ENCODE data around the gene REEP5. TPM values are rescaled to one million over a fixed set of nuclear protein-coding genes. Genes with fewer than 3 reads are reported as not detected.

Gene REEP5
- total and polyA plus RNA-seq, 9 of the 15 experiments (the other 6 are each of a cell fraction or from before 2014, with no cell fraction given) = 14.7 to 102 (median 36.0) TPM

DNA sequence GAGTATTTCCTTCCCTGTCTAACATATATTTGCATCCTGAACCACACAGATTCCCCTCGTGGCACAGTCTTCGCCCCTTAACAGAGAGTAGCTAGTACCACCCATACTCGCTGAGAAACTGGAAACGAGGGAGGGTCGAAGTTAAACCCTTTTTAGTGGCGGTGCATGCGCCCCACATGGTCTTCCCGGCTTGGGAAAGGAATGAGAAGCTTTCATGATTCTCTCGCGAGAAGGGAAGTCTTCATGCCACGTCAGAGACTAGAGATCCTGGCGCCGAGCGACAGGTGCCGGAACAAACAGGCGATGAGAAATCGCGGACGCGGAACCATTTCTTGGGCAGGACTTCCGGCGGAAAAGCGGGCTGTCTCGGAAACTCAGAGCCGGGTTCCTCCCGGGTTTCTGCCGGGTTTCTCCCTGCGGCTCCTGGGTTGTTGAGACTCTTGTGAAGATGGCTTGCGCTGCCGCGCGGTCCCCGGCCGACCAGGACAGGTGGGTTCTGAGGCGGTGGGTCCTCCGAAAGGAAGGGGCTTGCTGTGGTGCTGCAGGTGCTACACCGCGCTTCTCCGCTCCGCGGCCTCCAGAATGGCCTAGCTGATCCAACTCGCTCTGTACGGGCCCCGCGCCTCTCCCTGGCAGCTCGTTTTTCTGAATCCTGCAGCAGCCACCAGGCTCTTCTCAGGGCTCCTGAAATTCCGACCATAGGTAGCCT, 60.9 kb downstream of the REEP5 start, which contains the start of gene SRP19 (continued):
- no peak for TF ChIP-seq XRCC4 (IDR thresholded peaks at IDR 0.05; ENCODE audit: extremely low read depth, insufficient read depth, insufficient read length)
- TF ChIP-seq KDM1A (IDR thresholded peaks at IDR 0.05) = no peak
- TF ChIP-seq IFI16 (CRISPR knock-in tag; IDR thresholded peaks at IDR 0.05) = no peak
- peak; percentile 99 for TF ChIP-seq FOXP1 (CRISPR knock-in tag; IDR thresholded peaks at IDR 0.05)
- TF ChIP-seq, protein P1, sequence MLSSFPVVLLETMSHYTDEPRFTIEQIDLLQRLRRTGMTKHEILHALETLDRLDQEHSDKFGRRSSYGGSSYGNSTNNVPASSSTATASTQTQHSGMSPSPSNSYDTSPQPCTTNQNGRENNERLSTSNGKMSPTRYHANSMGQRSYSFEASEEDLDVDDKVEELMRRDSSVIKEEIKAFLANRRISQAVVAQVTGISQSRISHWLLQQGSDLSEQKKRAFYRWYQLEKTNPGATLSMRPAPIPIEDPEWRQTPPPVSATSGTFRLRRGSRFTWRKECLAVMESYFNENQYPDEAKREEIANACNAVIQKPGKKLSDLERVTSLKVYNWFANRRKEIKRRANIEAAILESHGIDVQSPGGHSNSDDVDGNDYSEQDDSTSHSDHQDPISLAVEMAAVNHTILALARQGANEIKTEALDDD (IDR thresholded peaks at IDR 0.05) = peak; percentile 61; the same call in 1 of the 2 replicates
- no peak for TF ChIP-seq PCBP1 (IDR thresholded peaks at IDR 0.05; ENCODE audit: low read depth, low read length, poor library complexity, severe bottlenecking)
- TF ChIP-seq ZNF239 (CRISPR knock-in tag; IDR thresholded peaks at IDR 0.05) = 0 out of 2 replicates have a peak, but pooled peaks have one; percentile 10
- peak; percentile 46; the same call in 1 of the 2 replicates for TF ChIP-seq ZNF766 (CRISPR knock-in tag; conservative IDR thresholded peaks at IDR 0.05)
- peak; percentile 99 for TF ChIP-seq GABPB1 (CRISPR knock-in tag; IDR thresholded peaks at IDR 0.05)
- TF ChIP-seq KDM4B (IDR thresholded peaks at IDR 0.05; ENCODE audit: borderline replicate concordance in 2 of 2, low read depth in 1 of 2) = peak in 1 of 2 experiments; percentile 75; a peak in 2 of 4 replicates
- no peak for TF ChIP-seq ZBTB8A (IDR thresholded peaks at IDR 0.05; ENCODE audit: partially characterized antibody)
- TF ChIP-seq LCOR (CRISPR knock-in tag; IDR thresholded peaks at IDR 0.05) = peak; percentile 98
- TF ChIP-seq, protein P2, sequence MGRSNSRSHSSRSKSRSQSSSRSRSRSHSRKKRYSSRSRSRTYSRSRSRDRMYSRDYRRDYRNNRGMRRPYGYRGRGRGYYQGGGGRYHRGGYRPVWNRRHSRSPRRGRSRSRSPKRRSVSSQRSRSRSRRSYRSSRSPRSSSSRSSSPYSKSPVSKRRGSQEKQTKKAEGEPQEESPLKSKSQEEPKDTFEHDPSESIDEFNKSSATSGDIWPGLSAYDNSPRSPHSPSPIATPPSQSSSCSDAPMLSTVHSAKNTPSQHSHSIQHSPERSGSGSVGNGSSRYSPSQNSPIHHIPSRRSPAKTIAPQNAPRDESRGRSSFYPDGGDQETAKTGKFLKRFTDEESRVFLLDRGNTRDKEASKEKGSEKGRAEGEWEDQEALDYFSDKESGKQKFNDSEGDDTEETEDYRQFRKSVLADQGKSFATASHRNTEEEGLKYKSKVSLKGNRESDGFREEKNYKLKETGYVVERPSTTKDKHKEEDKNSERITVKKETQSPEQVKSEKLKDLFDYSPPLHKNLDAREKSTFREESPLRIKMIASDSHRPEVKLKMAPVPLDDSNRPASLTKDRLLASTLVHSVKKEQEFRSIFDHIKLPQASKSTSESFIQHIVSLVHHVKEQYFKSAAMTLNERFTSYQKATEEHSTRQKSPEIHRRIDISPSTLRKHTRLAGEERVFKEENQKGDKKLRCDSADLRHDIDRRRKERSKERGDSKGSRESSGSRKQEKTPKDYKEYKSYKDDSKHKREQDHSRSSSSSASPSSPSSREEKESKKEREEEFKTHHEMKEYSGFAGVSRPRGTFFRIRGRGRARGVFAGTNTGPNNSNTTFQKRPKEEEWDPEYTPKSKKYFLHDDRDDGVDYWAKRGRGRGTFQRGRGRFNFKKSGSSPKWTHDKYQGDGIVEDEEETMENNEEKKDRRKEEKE (IDR thresholded peaks at IDR 0.05; ENCODE audit: borderline replicate concordance in 1 of 2, control insufficient read depth in 1 of 2, low read depth in 2 of 2, low read length in 1 of 2) = peak in 1 of 2 experiments; percentile 78; a peak in 1 of 4 replicates
- no peak for TF ChIP-seq BRF1 (IDR thresholded peaks at IDR 0.05; ENCODE audit: borderline replicate concordance, extremely low read depth, insufficient read length)
- no peak for TF ChIP-seq MED1 (CRISPR knock-in tag; IDR thresholded peaks at IDR 0.05; ENCODE audit: borderline replicate concordance)
- TF ChIP-seq BACH1 (tag; IDR thresholded peaks at IDR 0.05) = no peak
- peak; percentile 80 for TF ChIP-seq TAF7 (tag; IDR thresholded peaks at IDR 0.05)
- no peak for TF ChIP-seq HNRNPH1 (optimal IDR thresholded peaks at IDR 0.05; ENCODE audit: low read depth, low read length)
- TF ChIP-seq SMARCB1 (IDR thresholded peaks at IDR 0.05; ENCODE audit: insufficient read length, low read depth) = no peak
- no peak for TF ChIP-seq XRCC3 (IDR thresholded peaks at IDR 0.05)
- TF ChIP-seq CCNT2 (IDR thresholded peaks at IDR 0.05; ENCODE audit: borderline replicate concordance, extremely low read depth, insufficient read length, low read depth, low read length) = no peak
- TF ChIP-seq NCOR1 (IDR thresholded peaks at IDR 0.05) = no peak
